Activated CD8-positive, alpha-beta T cell treated with anti-CD3 and anti-CD28 coated beads for 36 hours (primary cell): ENCODE data around the gene AGAP1. TPM values are rescaled to one million over a fixed set of nuclear protein-coding genes. Genes with fewer than 3 reads are reported as not detected.

ENCODE experiments used
- ATAC-seq: fragments of 200-7000 bp; cut with Tn5 transposase; one replicate; pipeline ENCODE4 v1.10.0; 2021; ENCODE audit warnings: mild to moderate bottlenecking, moderate library complexity
- CTCF ChIA-PET: fragments of 350-600 bp; sonication (Branson Sonifier 250); formaldehyde crosslinking; loops from one replicate; lab custom pipeline; 2021; ENCODE audit warnings: antibody characterized with exemption; lab: Charles Lee
- POLR2A ChIA-PET: fragments of 350-600 bp; sonication (Branson Sonifier 250); formaldehyde crosslinking; loops from one replicate; lab custom pipeline; 2021; ENCODE audit warnings: antibody characterized with exemption; lab: Charles Lee
- DNase-seq: peaks from one replicate; pipeline ENCODE4 v3.0.0-alpha.2; 2020
- H3K27ac Mint-ChIP-seq: one replicate; pipeline ENCODE4 v1.8.0; 2021; ENCODE audit warnings: mild to moderate bottlenecking, mixed read lengths
- H3K27me3 Mint-ChIP-seq: one replicate; pipeline ENCODE4 v1.8.0; 2021; ENCODE audit warnings: mixed read lengths
- H3K36me3 Mint-ChIP-seq: one replicate; pipeline ENCODE4 v1.8.0; 2021; ENCODE audit warnings: low read depth, mixed read lengths
- H3K4me1 Mint-ChIP-seq: one replicate; pipeline ENCODE4 v1.8.0; 2021; ENCODE audit warnings: low read depth, mixed read lengths
- H3K4me3 Mint-ChIP-seq: one replicate; pipeline ENCODE4 v1.8.0; 2021; ENCODE audit warnings: mild to moderate bottlenecking, moderate library complexity, mixed read lengths
- H3K9me3 Mint-ChIP-seq: one replicate; pipeline ENCODE4 v1.8.0; 2021; ENCODE audit warnings: mixed read lengths
- CTCF ChIP-seq: fragments of 200-600 bp; IDR thresholded peaks from one replicate; pipeline ENCODE4 v1.8.0; 2022; ENCODE audit warnings: antibody characterized with exemption, mild to moderate bottlenecking
- intact Hi-C: fragments of 100-400 bp; cut with micrococcal nuclease; formaldehyde crosslinking; loops from one replicate; pipeline ENCODE4 v1.10.0; 2022
- total RNA-seq, 2 experiments: library from RNA; stranded (reverse); gene quantifications; one replicate each; pipeline ENCODE4 v1.2.3, GENCODE V29; 2021

Gene AGAP1
- total RNA-seq, 2 experiments from 2014 or later: 2.5 to 2.9 TPM

DNA sequence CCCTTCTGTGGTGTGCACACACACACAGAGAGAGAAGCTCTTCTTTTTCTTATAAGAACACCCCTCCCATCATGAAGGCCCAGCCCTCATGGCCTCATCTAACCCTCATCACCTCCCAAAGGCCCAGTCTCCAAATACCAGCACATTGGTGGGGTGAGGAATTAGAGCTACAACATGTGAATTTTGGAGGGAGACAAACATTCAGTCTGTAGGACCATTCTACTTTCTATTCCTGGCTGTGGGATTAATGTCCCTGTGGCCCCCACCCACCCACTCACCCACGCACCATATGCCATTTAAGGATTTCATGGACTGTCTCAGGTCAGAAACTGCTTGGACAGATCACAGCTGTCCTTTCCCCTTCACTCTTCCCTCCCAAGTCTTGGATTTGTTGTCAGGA is 484.2 kb downstream of the AGAP1 start:
- CTCF ChIA-PET: no interaction called here
- no peak for DNase-seq
- ATAC-seq: no peak
- no peak overlapping the region for H3K4me3 Mint-ChIP-seq
- POLR2A ChIA-PET: interaction anchor here (1.1 kb wide), 1 partner anchor 35 kb away, joined by 3 read pairs; no protein-coding TSS in a partner anchor
- intact Hi-C loops: no loop called here
- H3K27me3 Mint-ChIP-seq: no peaks in the 10 kb centered on the region
- no peaks in the 10 kb centered on the region for H3K36me3 Mint-ChIP-seq
- H3K9me3 Mint-ChIP-seq: no peaks in the 10 kb centered on the region
- H3K27ac Mint-ChIP-seq: no peak overlapping the region
- no peaks in the 10 kb centered on the region for H3K4me1 Mint-ChIP-seq
- TF ChIP-seq CTCF: no peak

GRCh38 chr2:235979037-235979436 is 485.2 kb downstream of the AGAP1 start:
- Mint-ChIP-seq H3K4me1 (no peaks in the 10 kb centered on the region), H3K9me3 (no peaks in the 10 kb centered on the region), H3K27ac (no peak overlapping the region), H3K27me3 (no peaks in the 10 kb centered on the region), H3K4me3 (no peak overlapping the region), H3K36me3 (no peaks in the 10 kb centered on the region)
- intact Hi-C loops: no loop called here
- CTCF ChIA-PET: no interaction called here
- DNase-seq: no peak
- POLR2A ChIA-PET: no interaction called here
- no peak for TF ChIP-seq CTCF
- no peak for ATAC-seq

- H3K4me1 Mint-ChIP-seq: no peaks in the 10 kb centered on the region
- ATAC-seq (no peak), DNase-seq (no peak)
- TF ChIP-seq CTCF: no peak
- H3K27me3 Mint-ChIP-seq: no peaks in the 10 kb centered on the region
- no peaks in the 10 kb centered on the region for H3K36me3 Mint-ChIP-seq
- no peak overlapping the region for H3K4me3 Mint-ChIP-seq
- intact Hi-C loops: no loop called here
- H3K9me3 Mint-ChIP-seq: no peaks in the 10 kb centered on the region
- no peak overlapping the region for H3K27ac Mint-ChIP-seq
- ChIA-PET POLR2A (no interaction called here), CTCF (no interaction called here)
Observed at GRCh38 chr2:235979753-235980435, 486.1 kb downstream of the AGAP1 start.

DNA sequence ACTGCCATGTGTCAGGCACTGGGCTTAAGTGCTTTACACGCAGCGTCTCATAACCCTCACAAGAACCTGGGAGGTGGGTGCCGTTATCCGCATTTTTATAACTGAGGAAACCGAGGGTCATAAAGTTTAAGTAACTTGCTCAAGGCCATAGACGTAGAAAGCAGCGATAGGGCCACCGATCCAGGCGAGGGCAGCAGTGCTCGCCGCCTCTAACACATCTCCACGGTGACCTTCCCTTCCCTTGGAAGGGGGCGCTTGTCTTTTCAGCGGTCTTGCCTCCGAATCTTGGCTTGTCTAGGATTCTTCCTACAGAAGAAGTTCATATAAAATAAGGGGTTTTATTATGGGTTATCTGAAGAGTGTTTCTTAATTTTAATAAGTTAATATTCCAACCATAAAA is 487.8 kb downstream of the AGAP1 start:
- Mint-ChIP-seq H3K4me3 (no peak overlapping the region), H3K36me3 (no peaks in the 10 kb centered on the region), H3K27me3 (peaks cover 1% of the 10 kb centered on the region), H3K27ac (no peak overlapping the region), H3K9me3 (no peaks in the 10 kb centered on the region), H3K4me1 (no peaks in the 10 kb centered on the region)
- intact Hi-C loops: no loop called here
- DNase-seq (no peak), ATAC-seq (no peak)
- no peak for TF ChIP-seq CTCF
- POLR2A ChIA-PET: no interaction called here
- CTCF ChIA-PET: no interaction called here

DNA sequence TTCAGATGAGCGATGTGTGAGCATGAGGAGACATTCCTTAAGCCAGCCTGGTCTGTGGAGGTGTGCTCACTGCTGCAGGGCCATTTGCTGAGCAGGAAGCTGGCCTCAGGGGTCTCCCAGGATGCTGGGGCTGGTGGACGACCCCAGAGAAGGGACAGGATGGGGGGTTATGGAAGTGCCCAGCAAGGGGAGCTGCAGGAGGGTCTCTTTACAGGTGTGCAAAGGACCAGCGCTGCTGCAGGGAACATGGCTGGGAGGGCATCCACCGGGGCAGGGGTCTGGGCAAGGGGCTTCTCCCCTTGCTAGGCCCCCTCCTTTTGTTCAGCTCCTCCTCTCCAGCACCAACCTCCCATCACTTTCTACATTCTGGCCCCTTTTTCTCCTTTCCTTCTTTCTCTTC is 489.2 kb downstream of the AGAP1 start:
- no peak for DNase-seq
- no peak for ATAC-seq
- Mint-ChIP-seq H3K4me1 (no peaks in the 10 kb centered on the region), H3K9me3 (no peaks in the 10 kb centered on the region), H3K27me3 (peaks cover 3% of the 10 kb centered on the region), H3K27ac (no peak overlapping the region), H3K36me3 (no peaks in the 10 kb centered on the region), H3K4me3 (no peak overlapping the region)
- intact Hi-C loops: no loop called here
- POLR2A ChIA-PET: no interaction called here
- TF ChIP-seq CTCF: no peak
- CTCF ChIA-PET: no interaction called here
